Activated CD4-positive, alpha-beta T cell treated with anti-CD3 and anti-CD28 coated beads, Interleukin-2, amount 10 ng/mL, durations not matched to agents 7 days and 5 days (primary cell): Measurements from ENCODE around the gene IL15. TPM values are rescaled to one million over a fixed set of nuclear protein-coding genes. Genes with fewer than 3 reads are reported as not detected.
"Not testable (repeated sequence)": the region's sequence is repeated elsewhere in the genome, so short reads cannot be mapped to it uniquely, and the experiment has no call there.

ENCODE experiments used
- CTCF ChIA-PET: fragments of 350-600 bp; sonication (Branson Sonifier 250); formaldehyde crosslinking; loops from one replicate; lab custom pipeline; 2021; ENCODE audit warnings: antibody characterized with exemption; lab: Charles Lee
- POLR2A ChIA-PET: fragments of 350-600 bp; sonication (Branson Sonifier 250); formaldehyde crosslinking; loops from one replicate; lab custom pipeline; 2021; ENCODE audit warnings: antibody characterized with exemption; lab: Charles Lee
- DNase-seq: peaks from one replicate; pipeline ENCODE4 v3.0.0-alpha.2; 2020
- H3K27ac Mint-ChIP-seq: one replicate; pipeline ENCODE4 v1.8.0; 2021; ENCODE audit warnings: mild to moderate bottlenecking, moderate library complexity, mixed read lengths
- H3K27me3 Mint-ChIP-seq: one replicate; pipeline ENCODE4 v1.8.0; 2021; ENCODE audit warnings: mixed read lengths
- H3K36me3 Mint-ChIP-seq: one replicate; pipeline ENCODE4 v1.8.0; 2021; ENCODE audit warnings: low read depth, mixed read lengths
- H3K4me1 Mint-ChIP-seq: one replicate; pipeline ENCODE4 v1.8.0; 2021; ENCODE audit warnings: mixed read lengths
- H3K4me3 Mint-ChIP-seq: one replicate; pipeline ENCODE4 v1.8.0; 2021; ENCODE audit warnings: mild to moderate bottlenecking, moderate library complexity, mixed read lengths
- H3K9me3 Mint-ChIP-seq: one replicate; pipeline ENCODE4 v1.8.0; 2021; ENCODE audit warnings: mixed read lengths
- total RNA-seq, 2 experiments: library from RNA; stranded (reverse); gene quantifications; one replicate each; pipeline ENCODE4 v1.2.3, GENCODE V29; 2021

IL15 gene, protein sequence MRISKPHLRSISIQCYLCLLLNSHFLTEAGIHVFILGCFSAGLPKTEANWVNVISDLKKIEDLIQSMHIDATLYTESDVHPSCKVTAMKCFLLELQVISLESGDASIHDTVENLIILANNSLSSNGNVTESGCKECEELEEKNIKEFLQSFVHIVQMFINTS
- 1 to 10 TPM; 1.4 to 1.9 TPM for total RNA-seq

DNA sequence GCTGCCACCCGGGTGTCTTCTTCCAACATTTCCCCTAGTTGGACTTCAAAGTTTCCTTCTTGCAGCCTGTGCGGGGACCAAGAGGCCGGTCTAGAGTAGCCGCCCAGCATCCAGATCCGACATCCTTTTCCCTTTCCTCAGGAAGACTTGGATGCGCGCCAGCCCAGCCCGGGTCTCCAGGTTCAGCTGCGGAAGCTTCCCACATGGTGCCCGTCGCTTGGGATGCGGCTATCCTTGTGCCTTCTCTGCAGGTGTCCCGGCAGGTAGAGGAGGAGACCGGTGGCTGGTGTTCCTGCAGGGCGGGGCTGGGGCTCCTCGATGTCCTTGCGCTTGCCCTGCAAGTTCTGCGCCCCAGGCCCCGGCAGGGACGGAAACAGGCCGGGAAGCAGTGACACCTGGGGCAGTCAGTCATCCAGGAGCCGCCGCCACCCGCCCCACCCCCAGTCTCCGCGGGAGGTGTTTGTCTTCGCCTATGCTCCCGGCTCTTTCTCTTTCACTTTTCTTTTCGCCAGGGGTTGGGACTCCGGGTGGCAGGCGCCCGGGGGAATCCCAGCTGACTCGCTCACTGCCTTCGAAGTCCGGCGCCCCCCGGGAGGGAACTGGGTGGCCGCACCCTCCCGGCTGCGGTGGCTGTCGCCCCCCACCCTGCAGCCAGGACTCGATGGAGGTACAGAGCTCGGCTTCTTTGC is at the start of gene IL15:
Gene IL15 (plus strand): TSS at position 502 of the 689 bp plus-strand sequence. CDS start 82,882 bp downstream, outside the sequence.
- H3K4me1 Mint-ChIP-seq, result peaks cover 24% of the 10 kb centered on the region
- H3K4me3 Mint-ChIP-seq, result peak within 1 kb of the TSS; percentile 85
- peak within 1 kb of the TSS; percentile 83 for H3K27ac Mint-ChIP-seq
- H3K9me3 Mint-ChIP-seq, result no peaks in the 10 kb centered on the region
- peak; percentile 81 for DNase-seq
- CTCF ChIA-PET, result interaction anchor here (1.1 to 1.7 kb wide), 2 partner anchors 18 to 28 kb away, joined by 3 read pairs; no protein-coding TSS in a partner anchor
- POLR2A ChIA-PET, result interaction anchor here (0.6 kb wide), 1 partner anchor 767 kb away, joined by 3 read pairs; no protein-coding TSS in a partner anchor
- no peaks in the 10 kb centered on the region for H3K36me3 Mint-ChIP-seq
- peaks cover 24% of the 10 kb centered on the region for H3K27me3 Mint-ChIP-seq

DNA sequence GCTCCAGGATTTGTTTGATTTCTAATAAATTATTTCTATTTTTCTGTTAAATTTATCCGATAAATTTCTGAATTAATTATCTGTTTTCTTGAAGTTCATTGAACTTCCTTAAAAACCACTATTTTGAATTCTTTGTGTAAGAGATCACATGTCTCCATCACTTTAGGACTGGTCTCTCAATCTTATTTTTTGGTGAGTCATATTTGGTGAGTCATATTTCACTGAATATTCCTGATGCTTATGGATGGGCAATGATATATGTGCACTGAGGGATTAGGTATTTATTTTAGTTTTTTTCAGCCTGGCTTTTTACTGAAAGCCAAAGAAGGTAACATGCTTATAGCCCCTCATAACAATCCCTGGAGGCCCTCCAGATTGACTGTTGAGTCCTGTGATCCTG is 48.5 kb upstream of the IL15 start:
- Mint-ChIP-seq H3K27me3 (peaks cover 2% of the 10 kb centered on the region), H3K36me3 (no peaks in the 10 kb centered on the region), H3K27ac (no peak overlapping the region), H3K4me1 (no peaks in the 10 kb centered on the region), H3K4me3 (no peak overlapping the region), H3K9me3 (no peaks in the 10 kb centered on the region)
- CTCF ChIA-PET, result no interaction called here
- DNase-seq, result no peak
- POLR2A ChIA-PET, result no interaction called here

DNA sequence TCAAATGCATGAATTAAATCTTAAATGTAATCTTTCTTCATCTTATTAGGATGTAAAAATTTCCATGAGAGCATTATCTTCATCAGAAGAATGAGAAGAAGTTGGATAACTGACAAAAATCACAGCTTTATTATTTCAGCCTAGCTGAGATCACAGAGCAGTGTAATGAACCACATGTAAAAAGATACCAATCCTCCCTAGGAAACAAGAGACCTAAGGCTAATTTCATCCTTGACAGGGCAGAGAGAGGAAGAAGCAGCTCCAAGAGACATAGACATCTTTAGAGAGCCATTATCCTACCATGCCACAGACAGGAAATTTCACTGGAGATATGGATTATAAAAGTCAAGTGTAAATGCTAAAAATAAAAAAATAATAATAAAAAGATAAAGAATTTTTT is 40.9 kb upstream of the IL15 start:
- H3K27me3 Mint-ChIP-seq, result peaks cover 2% of the 10 kb centered on the region
- H3K4me1 Mint-ChIP-seq, result no peaks in the 10 kb centered on the region
- no peak overlapping the region for H3K27ac Mint-ChIP-seq
- CTCF ChIA-PET, result interaction anchor here (0.6 kb wide), 1 partner anchor 94 kb away, joined by 3 read pairs; no protein-coding TSS in a partner anchor
- H3K36me3 Mint-ChIP-seq, result no peaks in the 10 kb centered on the region
- H3K4me3 Mint-ChIP-seq, result no peak overlapping the region
- no peaks in the 10 kb centered on the region for H3K9me3 Mint-ChIP-seq
- POLR2A ChIA-PET, result no interaction called here
- no peak for DNase-seq

DNA sequence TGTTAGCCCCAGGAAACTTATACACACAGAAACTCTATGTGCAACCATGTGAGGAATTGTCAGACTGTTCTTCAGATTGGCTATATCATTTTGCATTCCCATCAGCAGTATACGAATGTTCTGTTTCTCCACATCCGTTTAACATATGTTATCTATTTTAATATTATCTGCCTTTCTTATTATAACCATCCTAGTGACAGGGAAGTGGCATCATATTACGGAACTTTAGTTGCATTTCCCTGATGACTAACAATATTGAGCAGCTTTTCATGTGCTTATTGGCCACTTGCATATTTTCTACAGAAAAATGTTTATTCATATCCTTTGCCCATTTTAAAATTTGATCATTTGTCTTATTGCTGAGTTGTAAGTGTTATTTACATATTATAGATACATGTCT is 36.5 kb upstream of the IL15 start:
- Mint-ChIP-seq H3K36me3 (no peaks in the 10 kb centered on the region), H3K4me3 (no peak overlapping the region), H3K27ac (no peak overlapping the region), H3K4me1 (peaks cover 3% of the 10 kb centered on the region), H3K9me3 (no peaks in the 10 kb centered on the region), H3K27me3 (peaks cover 8% of the 10 kb centered on the region)
- DNase-seq, result no peak
- POLR2A ChIA-PET, result no interaction called here
- CTCF ChIA-PET, result no interaction called here

DNA sequence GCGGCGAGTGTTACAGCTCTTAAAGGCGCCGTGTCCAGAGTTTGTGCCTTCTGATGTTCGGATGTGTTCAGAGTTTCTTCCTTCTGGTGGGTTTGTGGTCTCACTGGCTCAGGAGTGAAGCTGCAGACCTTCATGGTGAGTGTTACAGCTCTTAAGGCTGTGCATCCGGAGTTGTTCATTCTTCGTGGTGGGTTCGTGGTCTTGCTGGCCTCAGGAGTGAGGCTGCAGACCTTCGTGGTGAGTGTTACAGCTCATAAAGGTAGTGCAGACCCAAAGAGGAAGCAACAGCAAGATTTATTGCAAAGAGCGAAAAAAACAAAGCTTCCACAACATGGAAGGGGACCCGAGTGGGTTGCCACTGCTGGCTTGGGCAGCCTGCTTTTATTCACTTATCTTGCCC is 31.7 kb upstream of the IL15 start:
- DNase-seq, H3K27ac Mint-ChIP-seq, H3K4me1 Mint-ChIP-seq, H3K9me3 Mint-ChIP-seq, POLR2A ChIA-PET, H3K4me3 Mint-ChIP-seq, H3K36me3 Mint-ChIP-seq, H3K27me3 Mint-ChIP-seq: not testable (repeated sequence)
- CTCF ChIA-PET, result interaction anchor here (0.6 kb wide), 2 partner anchors 63 to 943 kb away, joined by 4 to 5 read pairs; no protein-coding TSS in a partner anchor

DNA sequence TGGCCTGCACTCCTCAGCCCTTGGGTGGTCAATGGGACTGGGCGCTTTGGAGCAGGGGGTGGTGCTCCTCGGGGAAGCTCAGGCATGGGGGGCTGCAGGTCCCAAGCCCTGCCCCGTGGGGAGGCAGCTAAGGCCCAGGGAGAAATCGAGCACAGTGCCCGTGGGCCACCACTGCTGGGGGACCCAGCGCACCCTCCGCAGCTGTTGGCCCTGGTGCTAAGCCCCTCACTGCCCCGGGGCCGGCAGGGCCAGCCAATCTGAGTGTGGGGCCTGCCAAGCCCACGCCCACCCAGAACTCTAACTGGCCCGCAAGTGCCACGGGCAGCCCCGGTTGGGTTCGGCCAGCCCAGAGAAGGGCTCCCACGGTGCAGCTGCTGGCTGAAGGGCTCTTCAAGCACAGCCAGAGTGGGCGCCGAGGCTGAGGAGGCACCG is 30.9 kb upstream of the IL15 start:
- no peak overlapping the region for H3K27ac Mint-ChIP-seq

DNA sequence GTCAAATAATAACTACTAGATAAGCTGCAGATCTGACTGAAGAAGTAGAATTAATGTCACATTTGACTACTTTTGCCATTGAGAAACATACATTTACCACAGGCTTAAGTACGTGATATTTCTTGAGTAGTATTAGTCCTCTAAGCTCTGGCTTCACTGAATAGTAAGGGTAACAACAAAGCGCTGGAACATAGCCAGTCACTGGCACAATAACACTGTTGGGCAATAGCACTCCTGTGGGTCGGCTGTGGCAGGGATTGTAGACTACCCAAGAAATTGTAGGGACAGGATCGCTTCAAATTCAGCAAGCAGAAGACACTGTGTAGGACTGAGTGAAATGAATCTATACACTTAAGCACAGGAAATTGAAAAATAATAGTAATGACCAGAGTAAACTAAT is 27.1 kb upstream of the IL15 start:
- peaks cover 3% of the 10 kb centered on the region for H3K4me1 Mint-ChIP-seq
- DNase-seq, result no peak
- CTCF ChIA-PET, result no interaction called here

More for the DNA sequence above, 30.9 kb upstream of the IL15 start:
- POLR2A ChIA-PET, result no interaction called here
- Mint-ChIP-seq H3K36me3 (no peaks in the 10 kb centered on the region), H3K4me1 (peaks cover 3% of the 10 kb centered on the region), H3K4me3 (no peak overlapping the region), H3K9me3 (no peaks in the 10 kb centered on the region), H3K27me3 (peaks cover 12% of the 10 kb centered on the region)
- CTCF ChIA-PET, result interaction anchor here (0.6 kb wide), 1 partner anchor 943 kb away, joined by 4 read pairs; no protein-coding TSS in a partner anchor
- DNase-seq, result no peak

DNA sequence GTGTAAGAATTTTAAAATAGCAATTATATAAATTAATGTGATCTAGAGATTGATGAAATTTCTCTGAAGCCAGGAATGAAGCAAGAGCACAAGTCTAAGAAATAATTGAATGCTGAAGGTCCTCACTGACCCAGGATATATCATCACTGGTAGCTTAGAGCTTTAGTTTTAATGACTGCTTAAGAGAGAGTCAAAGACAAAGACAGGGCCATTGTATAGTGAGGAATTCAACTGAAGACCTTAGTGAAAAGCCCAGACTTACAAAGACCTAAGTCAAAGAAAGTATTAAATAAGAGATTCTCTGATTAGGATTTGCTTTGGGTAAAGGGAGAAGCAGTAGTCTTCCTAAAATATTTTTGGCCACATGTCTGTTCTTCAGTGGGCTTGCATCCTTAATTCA is 26.0 kb upstream of the IL15 start:
- POLR2A ChIA-PET, result no interaction called here
- DNase-seq, result no peak
- CTCF ChIA-PET, result no interaction called here
- Mint-ChIP-seq H3K9me3 (no peaks in the 10 kb centered on the region), H3K4me1 (no peaks in the 10 kb centered on the region), H3K27ac (no peak overlapping the region), H3K36me3 (no peaks in the 10 kb centered on the region), H3K27me3 (peaks cover 10% of the 10 kb centered on the region), H3K4me3 (no peak overlapping the region)

More for the DNA sequence above, 27.1 kb upstream of the IL15 start:
- Mint-ChIP-seq H3K4me3 (no peak overlapping the region), H3K36me3 (no peaks in the 10 kb centered on the region), H3K9me3 (no peaks in the 10 kb centered on the region), H3K27ac (no peak overlapping the region), H3K27me3 (peaks cover 12% of the 10 kb centered on the region)
- POLR2A ChIA-PET, result no interaction called here

DNA sequence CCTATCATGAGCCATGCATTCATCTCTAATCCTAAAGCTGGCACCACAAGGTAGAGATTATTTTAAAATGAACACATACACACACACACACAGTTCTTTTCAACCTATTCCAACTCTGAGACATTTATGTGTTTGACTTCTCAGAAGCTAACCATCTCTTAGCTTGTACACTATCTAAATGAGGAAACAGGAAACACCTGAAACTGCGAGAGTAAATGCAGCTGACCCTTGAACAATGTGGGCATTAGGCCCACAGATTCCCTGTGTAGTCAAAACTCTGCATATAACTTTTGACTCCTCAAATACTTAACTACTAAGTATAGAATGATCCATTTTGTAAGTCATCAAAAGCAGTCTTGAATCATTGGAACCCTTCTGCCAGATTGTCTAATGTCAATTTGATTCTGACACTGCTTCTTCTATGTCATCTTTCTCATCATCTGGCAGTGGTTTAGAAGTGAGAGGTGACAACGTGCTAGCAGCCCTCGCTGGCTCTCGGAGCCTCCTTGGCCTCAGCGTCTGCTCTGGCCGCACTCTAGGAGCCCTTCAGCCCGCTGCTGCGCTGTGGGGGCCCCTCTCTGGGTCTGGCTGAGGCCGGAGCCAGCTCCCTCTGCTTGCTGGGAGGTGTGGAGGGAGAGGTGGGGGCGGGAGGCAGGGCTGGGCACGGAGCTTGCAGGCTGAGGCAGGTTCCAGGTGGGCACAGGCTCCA is 21.4 kb upstream of the IL15 start:
- ChIA-PET POLR2A (no interaction called here), CTCF (no interaction called here)
- peaks cover 3% of the 10 kb centered on the region for H3K9me3 Mint-ChIP-seq
- no peaks in the 10 kb centered on the region for H3K36me3 Mint-ChIP-seq
- no peak overlapping the region for H3K4me3 Mint-ChIP-seq
- no peak for DNase-seq
- H3K27ac Mint-ChIP-seq, result no peak overlapping the region
- H3K27me3 Mint-ChIP-seq, result peaks cover 4% of the 10 kb centered on the region
- H3K4me1 Mint-ChIP-seq, result no peaks in the 10 kb centered on the region

DNA sequence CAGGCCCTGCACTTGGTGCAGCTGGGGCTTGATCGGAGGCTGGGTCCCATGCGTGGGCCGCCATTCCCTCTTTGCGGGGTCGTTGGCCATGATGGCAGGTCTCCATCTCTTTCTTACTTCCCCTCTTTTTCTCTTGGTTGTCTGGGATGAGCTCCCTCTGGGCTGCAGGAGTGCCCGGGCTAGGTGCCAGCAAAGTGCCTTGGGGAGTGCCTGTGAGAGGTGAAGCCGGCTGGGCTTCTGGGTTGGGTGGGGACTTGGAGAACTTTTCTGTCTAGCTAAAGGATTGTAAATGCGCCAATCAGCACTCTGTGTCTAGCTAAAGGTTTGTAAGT is 20.8 kb upstream of the IL15 start:
- POLR2A ChIA-PET, H3K4me1 Mint-ChIP-seq, H3K27ac Mint-ChIP-seq, CTCF ChIA-PET, DNase-seq, H3K4me3 Mint-ChIP-seq, H3K27me3 Mint-ChIP-seq, H3K36me3 Mint-ChIP-seq, H3K9me3 Mint-ChIP-seq: not testable (repeated sequence)

DNA sequence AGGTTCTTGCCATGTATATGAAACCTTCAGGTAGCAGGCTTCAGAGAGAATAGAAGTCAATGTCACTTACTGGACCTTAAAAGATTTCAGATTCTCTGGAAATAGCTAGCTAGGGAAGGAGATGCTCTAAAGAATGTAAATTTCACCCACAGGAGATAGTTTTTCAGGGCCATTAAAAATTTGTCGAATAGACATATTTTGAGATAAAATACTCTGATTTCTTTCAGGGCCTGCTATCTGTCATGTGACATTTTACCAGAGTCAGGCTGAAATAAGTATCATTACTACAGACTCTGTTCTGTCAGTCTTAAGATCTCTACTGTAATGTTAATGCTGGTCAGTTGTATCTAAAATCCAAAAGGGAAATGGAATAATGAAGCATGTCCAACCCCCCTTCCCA is 15.7 kb upstream of the IL15 start:
- DNase-seq, result no peak
- H3K36me3 Mint-ChIP-seq, result no peaks in the 10 kb centered on the region
- ChIA-PET CTCF (no interaction called here), POLR2A (no interaction called here)
- no peak overlapping the region for H3K27ac Mint-ChIP-seq
- peaks cover 3% of the 10 kb centered on the region for H3K9me3 Mint-ChIP-seq
- peaks cover 6% of the 10 kb centered on the region for H3K27me3 Mint-ChIP-seq
- no peaks in the 10 kb centered on the region for H3K4me1 Mint-ChIP-seq
- no peak overlapping the region for H3K4me3 Mint-ChIP-seq

DNA sequence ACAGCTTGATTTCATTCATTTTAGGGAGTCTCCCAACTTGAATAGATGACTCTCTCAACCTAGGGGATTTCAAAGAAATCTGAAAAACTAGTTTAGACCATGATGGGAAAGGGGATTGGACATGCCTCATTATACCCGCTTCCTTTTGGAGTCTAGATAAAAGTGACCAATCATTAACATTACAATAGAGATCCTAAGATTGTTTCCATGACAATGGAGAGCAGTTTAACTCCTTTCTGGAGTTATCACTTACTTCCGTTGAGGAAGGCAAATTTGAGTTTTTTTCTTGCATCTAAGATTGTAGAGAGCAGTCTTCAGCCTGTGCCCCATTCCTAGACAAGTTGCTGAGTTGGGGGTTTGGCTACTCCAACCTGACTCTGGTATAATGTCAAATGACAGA is 11.4 kb upstream of the IL15 start:
- DNase-seq, result no peak
- H3K4me3 Mint-ChIP-seq, result no peak overlapping the region
- no peak overlapping the region for H3K27ac Mint-ChIP-seq
- no peaks in the 10 kb centered on the region for H3K36me3 Mint-ChIP-seq
- no peaks in the 10 kb centered on the region for H3K9me3 Mint-ChIP-seq
- no peaks in the 10 kb centered on the region for H3K4me1 Mint-ChIP-seq
- CTCF ChIA-PET, result no interaction called here
- POLR2A ChIA-PET, result no interaction called here
- peaks cover 18% of the 10 kb centered on the region for H3K27me3 Mint-ChIP-seq

DNA sequence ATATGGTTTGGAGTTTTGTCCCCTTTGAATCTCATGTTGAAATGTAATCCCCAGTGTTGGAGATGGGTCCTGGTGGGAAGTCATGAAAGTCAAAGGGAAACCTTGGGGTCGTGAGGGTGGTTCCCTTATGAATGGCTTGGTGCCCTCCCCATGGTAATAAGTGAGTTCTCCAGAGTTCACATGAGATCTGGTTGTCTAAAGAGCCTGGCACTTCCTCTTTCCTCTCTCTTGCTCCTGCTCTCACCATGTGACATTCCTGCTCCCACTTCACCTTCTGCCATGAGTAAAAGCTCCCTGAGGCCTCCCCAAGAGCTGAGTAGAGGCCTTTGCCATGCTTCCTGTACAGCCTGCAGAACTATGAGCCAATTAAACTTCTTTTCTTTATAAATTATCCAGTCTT is 5.5 kb upstream of the IL15 start:
- H3K4me1 Mint-ChIP-seq, result peaks cover 3% of the 10 kb centered on the region
- H3K36me3 Mint-ChIP-seq, result no peaks in the 10 kb centered on the region
- H3K9me3 Mint-ChIP-seq, result no peaks in the 10 kb centered on the region
- H3K4me3 Mint-ChIP-seq, result no peak overlapping the region
- ChIA-PET CTCF (no interaction called here), POLR2A (no interaction called here)
- H3K27ac Mint-ChIP-seq, result no peak overlapping the region
- peaks cover 15% of the 10 kb centered on the region for H3K27me3 Mint-ChIP-seq
- DNase-seq, result no peak
